NT2/D1 (cell line): ENCODE measurements around the gene SLC7A14.

Experiments
- YY1 ChIP-seq: IDR thresholded peaks from 2 replicates; pipeline ENCODE4 v1.6.1; 2011; ENCODE audit not compliant: insufficient read length, insufficient read depth
- ZNF274 ChIP-seq: IDR thresholded peaks from 2 replicates; pipeline ENCODE4 v1.6.1; 2011; ENCODE audit warnings: mild to moderate bottlenecking, low read depth, low read length

DNA sequence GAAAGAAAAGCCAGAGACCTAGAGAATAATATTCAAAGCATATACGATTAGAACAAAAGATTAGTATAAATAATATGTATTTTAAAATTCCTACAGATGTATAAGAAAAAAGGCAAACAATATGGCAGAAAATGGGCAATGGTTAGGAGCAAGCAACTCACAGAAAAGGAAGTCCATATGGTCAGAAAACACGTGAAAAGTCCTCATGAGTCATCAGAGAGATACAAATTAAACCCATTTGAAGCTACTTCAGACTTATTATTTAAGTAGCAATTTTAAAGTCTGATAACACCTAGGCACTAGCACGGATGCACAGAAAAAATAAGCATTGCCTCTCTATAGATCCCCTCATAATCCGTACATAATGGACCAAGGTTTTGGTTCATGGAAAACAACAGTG is 25.6 kb downstream of the SLC7A14 start:
- TF ChIP-seq ZNF274: no peak
- TF ChIP-seq YY1: no peak
